GM18505 (cell line): ENCODE results near the gene BDH1.
"Not testable (repeated sequence)": the region's sequence is repeated elsewhere in the genome, so short reads cannot be mapped to it uniquely, and the experiment has no call there.

ENCODE experiments used
- ATAC-seq: cut with Tn5 transposase; IDR thresholded peaks from one replicate; pipeline ENCODE4 v1.9.1; 2021; ENCODE audit not compliant: unreplicated experiment
- POLR2A ChIP-seq: IDR thresholded peaks from 4 replicates; pipeline ENCODE4 v1.6.1; 2011; ENCODE audit warnings: borderline replicate concordance; ENCODE audit not compliant: insufficient read depth, insufficient read length; ENCODE audit errors: extremely low read depth

Gene BDH1

DNA sequence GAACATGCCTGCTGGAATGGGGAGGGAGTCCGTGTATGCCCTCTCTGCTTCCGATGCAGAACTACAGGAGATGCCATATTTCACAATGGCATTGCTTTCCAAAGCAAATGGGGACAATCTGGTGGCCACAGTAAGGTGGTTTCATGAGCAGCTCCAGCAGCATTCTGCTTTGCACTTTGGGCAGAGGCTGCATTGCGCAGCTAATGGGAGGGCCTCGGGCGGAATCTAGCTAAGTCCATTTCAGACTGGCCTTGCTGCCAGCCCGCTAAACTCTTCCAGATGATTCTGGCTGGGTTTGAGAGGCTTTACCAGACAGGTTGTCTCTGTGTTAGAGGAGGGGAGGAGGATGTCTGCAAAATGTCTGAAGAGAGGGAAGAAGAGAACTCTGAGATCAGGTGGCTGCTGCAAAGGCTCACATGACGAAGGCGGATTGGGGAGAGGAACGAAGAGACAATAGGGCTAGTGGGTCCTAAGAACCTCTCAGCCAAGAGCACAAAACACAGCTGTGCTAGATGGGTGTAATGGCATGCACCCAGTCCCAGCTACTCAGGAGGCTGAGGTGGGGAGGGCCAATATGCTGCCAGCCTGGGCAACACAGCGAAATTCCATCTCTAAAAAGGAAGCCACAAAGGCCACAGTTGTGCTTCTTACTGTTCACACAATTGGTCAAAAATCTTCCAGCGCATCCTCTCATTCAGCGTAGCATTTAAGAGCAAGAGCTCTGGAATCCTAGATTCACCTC is 63.7 kb downstream of the BDH1 start:
- TF ChIP-seq POLR2A, result no peak
- no peak for ATAC-seq

DNA sequence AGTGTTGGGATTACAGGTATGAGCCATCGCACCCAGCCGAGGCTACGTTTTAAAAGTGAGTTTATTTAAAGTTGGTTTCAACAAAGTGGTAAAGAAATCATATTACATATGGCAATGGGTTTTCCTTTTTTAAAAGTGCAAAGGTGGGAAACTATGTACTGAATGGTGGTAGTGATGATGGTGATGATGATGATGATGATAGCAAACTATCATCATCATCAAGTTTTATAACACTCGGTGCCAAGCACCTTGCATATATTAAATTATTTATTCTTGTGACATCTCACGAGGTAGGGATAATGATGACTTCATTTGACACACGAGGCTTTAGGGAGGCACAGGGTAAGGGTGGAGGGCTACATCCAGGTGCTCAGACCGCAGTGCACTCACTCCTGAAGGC is 64.3 kb downstream of the BDH1 start:
- no peak for TF ChIP-seq POLR2A
- ATAC-seq, result no peak

DNA sequence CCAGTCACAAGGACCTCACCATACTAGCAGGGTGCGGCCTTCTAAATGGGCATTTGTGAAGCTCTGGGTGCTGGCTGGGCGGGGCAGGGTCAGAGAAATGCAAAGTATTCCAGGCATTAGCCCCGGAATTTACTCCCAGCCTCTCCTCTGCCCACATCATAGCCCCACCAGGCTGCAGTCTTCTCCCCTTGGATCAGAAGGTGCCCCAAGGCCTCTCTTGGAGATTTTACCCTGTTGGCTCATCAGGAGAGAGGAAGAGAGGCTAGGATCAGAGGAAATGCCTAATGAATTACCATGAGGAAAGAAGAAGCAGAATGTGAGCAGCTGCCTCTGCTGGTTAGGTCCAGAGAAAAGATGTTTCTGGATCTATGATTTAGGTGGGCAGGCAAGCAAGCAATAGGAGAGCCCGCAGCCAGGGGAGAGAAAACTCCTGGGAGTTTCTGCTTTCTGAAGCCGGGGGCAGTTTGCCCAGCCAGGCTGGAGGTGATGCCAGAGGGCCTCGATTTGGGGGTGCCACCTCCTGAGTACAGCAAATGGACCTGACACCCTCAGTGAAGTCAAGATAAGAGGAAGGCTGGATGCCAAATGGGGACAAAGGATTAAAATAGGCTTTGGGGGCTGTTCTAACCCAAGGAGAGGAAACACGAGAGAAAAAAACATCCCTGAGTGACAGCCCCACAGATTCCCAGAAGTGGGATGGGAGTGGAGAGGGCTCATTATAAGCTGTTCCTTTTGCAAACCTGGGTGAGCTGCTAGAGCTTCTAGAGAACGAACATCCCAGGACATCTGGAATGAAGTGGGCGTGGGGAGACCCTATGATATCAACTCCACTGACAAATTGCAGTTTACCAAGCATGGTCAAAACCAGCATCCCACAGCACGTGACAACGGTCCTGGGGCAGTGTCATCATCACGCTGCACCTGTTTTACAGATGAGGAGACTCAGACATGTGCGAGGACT is 65.4 kb downstream of the BDH1 start:
- ATAC-seq, result no peak

DNA sequence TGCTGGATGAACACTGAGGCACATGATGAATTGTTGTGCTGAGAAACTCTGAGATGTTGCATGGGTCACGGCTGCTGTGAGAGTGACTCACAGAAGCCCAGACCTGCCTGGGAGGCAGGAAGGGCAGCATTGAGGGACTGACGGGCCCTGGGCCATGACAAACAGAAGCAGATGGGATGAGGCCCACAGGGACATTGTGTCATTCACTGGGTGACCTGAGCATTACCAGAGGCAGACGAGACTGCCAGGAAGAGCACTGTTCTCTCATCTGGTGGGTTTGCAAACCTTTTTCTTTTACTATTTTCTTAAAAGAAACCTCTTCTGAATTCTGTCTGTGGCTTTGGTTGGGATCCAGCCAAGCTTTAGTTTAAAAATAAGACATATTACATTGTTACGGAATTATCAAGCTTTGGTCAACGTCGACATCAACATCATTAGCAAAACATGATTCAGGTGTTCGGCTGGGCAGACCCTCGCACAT is 67.8 kb downstream of the BDH1 start:
- TF ChIP-seq POLR2A, result no peak
- no peak for ATAC-seq

More for the DNA sequence above, 65.4 kb downstream of the BDH1 start:
- no peak for TF ChIP-seq POLR2A

DNA sequence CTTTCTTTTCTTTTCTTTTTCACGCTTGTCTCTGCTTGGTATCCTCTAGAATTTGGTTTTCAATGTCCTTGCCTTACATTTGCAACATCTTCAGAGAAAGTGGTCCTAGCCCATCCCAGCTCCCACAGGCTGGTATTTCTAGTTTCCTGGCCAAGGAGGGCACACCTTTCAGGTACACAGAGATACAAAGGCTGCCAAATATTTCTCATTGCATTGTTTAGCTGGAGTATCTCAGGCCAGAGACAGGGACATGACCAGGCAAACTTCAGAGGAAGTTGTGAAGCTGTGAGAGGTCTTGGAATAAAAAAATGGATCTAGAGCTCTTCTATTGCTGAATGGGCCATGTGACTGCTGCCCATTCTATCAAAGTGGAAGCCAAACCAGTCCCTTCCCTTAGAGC is 68.9 kb downstream of the BDH1 start:
- TF ChIP-seq POLR2A, result no peak
- no peak for ATAC-seq

DNA sequence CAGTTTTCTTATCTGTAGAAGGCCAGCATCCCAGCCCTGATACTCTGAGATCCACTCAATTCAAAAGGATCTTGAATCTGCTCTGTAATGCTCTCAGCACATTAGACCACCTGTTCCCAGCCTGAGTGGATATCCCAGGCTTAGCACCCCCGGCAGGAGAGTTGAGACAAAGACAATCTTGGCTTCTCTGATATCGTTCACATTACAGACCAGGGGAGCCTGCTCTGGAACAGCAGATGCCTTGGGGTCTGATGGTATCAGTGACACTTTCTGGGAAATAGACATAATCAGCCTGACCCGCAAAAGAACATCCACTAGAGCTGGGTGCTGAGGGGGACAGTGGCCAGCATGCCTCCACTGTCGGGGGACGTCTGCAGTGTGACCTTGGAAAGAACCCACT is 70.6 kb downstream of the BDH1 start:
- ATAC-seq, result no peak
- TF ChIP-seq POLR2A, result no peak

DNA sequence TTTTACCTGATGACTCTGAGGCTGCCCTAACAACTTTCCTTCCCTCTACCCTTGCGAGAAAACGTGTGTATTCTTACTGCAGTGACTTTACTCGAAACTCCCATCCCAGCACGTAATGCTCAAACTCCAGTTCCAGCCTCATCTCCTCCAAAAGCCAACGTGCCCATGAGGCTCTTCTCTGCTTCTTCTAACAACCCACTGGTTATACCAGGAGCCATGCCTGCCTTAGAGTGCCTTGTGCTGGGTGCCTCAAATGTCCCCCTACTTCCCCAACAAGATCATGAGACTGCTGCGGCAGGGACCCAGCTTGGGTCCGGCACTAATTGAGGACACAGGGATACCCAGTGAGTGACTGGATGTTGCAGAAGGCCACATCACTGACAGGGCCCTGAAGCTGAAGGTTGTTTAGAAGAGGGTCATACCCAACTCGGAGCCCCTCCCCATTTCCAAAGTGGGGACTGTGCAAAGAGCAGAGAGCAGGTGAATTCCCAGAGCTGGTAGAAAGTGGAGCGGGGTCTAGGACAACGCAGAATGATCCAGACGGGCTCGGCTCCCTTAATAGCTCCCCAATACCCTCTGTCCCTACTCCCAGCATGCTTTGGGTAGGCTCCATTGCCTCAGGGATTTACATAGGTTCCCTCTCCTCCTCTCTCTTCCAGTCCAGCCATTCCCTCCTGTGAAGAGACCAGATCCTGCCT is 71.4 kb downstream of the BDH1 start:
- ATAC-seq, result no peak
- no peak for TF ChIP-seq POLR2A

DNA sequence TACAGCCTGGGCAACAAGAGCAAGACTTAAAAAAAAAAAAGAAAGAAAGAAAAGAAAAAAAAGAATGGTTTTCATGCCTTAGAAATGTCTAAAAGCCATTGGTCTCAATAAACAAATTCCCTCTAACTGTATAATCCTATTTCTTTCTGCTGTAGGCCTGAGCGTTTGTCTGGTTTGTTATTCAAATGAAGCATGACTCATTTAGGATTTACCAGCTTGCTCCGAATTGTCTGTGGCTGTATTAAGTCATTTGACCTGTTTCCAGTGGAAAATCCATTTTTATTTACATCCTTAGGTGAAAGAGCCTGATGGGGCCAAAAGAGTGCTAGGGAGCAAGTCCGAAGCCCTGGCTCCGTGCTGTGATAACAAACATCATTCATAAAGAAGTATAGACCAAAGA is 73.8 kb downstream of the BDH1 start:
- no peak for TF ChIP-seq POLR2A
- ATAC-seq, result no peak

DNA sequence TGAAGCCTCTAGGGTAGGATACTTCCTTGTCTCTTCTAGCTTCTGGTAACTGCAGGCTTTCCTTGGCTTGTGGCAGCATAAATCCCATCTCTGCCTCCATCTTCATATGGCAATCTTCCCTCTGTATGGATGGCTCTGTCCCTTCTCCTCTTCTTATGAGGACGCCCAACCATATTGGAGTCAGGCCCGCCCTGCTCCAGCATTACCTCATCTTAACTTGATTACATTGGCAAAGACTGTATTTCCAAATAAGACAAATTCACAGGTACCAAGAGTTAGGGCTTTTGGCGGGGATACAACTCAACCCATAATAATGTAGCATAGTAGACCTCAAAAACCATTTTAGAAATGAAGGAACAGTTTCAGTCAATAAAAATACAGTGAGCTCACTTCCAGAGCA is 75.4 kb downstream of the BDH1 start:
- ATAC-seq, result no peak
- no peak for TF ChIP-seq POLR2A

DNA sequence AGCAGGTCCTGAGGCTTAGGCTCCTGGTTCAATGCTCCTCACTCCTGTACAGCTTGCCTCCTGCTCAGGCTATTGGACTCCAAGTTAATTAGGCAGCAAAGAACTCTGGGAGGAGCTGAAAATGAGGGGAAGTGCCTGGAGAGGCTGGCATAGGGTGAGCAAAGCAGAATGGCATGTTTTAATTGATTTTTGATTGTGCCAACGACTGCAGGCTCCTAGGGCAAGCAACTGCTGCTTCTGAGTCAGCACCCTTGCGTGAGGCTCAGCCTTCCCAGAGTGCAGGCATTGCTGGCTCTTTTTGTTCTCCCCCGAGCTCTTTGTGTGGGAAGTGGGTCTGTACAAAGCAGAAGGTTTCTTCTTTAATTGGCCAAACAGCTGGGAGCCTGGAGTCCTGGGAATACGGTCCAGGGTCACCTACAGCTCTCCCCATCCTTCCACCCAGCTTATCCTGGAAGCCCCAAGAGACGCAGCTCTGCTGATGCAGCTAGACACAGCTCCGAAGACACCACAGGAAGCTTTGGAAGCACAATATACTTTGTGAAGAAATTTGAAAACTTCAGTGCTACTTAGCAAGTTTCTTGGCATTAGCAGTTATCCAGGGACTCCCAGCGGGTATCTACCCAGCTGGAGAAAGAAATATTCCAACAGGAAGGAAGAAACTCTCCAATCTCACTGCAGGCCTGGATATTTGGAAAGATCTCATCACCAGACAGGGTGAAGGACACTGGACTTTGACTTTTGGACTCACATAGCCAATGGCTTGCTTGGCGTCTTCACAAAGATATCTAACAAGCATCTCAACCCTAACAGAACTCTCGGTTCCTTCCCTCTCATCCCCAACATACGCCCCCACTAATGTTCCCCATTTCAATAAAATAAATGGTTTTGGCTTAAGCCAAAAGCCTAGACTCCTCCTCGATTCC is 76.8 kb downstream of the BDH1 start:
- TF ChIP-seq POLR2A, result no peak
- ATAC-seq, result no peak

DNA sequence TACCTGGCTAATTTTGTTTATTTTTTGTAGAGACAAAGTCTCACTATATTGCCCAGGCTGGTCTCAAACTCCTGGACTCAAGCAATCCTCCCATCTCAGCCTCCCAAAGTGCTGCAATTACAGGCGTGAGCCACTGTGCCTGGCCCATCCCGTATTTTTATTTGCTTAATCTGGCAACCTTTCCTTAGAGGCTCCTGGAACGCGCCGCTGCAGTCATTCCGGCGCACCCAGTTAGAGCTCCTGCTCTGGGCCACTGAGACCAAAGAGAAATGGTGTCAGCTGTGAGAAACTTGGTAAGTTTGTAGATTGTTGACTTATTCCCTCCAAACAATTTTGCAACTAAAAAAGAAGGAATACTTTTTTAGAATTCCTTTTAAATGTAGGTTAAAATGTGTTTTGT is 78.0 kb downstream of the BDH1 start:
- ATAC-seq, result not testable (repeated sequence)

DNA sequence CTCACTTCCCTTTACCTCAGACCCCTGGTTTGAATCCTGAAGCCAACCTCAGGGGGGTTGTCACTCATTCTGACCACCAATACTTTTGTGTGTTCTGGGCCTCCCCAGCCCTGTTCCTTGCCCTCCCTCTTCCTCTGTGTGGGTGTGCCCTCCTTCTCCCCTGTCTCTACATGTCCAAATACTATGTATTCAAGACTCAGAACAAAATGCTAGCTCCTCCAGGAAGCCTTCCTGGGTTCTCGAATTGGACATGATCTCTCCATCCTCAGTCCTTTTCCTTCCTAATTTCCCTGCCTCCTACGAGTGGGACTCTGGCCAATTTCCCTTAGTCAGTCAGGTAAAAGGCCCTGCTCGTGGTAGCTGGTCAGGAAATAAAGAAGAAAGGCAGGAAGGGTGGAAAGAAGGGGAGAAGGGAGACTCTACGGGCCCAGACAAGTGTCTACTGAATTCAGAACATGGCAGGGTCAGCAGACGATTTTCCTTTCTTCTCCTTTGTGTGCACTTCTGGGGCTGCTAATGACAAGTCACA is 79.7 kb downstream of the BDH1 start:
- no peak for TF ChIP-seq POLR2A
- no peak for ATAC-seq
